Thyroid gland (tissue), 4 donors: ENCODE measurements around the gene ZC3H12C.
"Not testable (repeated sequence)": the region's sequence is repeated elsewhere in the genome, so short reads cannot be mapped to it uniquely, and the experiment has no call there.

Source experiments
- CTCF ChIP-seq, 6 experiments: fragments of 200-600 bp in 3 of 6; fragments of 450-650 bp in 3 of 6; sonication (generic) in 3 of 6; IDR thresholded peaks; one replicate each; pipeline ENCODE4 v1.5.1; 2016 to 2019; ENCODE audit warnings: antibody characterized with exemption in 6 of 6, mild to moderate bottlenecking in 2 of 6, inconsistent platforms in 1 of 6, moderate library complexity in 1 of 6
- POLR2A ChIP-seq, 2 donors: fragments of 450-650 bp; IDR thresholded peaks; one replicate each; pipeline ENCODE4 v1.6.1; 2017; ENCODE audit warnings: antibody characterized with exemption in 2 of 2, mild to moderate bottlenecking in 2 of 2, moderate library complexity in 1 of 2

GRCh38 chr11:110192604-110193282 lies 99.6 kb downstream of the ZC3H12C start:
- TF ChIP-seq CTCF, POLR2A (IDR thresholded peaks at IDR 0.05): not testable (repeated sequence)
